K562 (cell line): ENCODE results near the gene PATE4. TPM values are rescaled to one million over a fixed set of nuclear protein-coding genes. Genes with fewer than 3 reads are reported as not detected.

Experiments used
- ATF2 ChIP-seq: sonication (generic); formaldehyde crosslinking; IDR thresholded peaks from 2 replicates; pipeline ENCODE4 v1.8.1; 2022; ENCODE audit warnings: missing genetic modification reagents
- ELK3 ChIP-seq: fragments of 450-650 bp; formaldehyde crosslinking; IDR thresholded peaks from 2 replicates; pipeline ENCODE4 v1.4.0; 2020; ENCODE audit warnings: mild to moderate bottlenecking
- GATAD2B ChIP-seq: fragments of 450-650 bp; IDR thresholded peaks from 2 replicates; pipeline ENCODE4 v1.6.1; 2017; ENCODE audit warnings: mild to moderate bottlenecking, borderline replicate concordance
- HNRNPLL ChIP-seq: fragments of 200-400 bp; formaldehyde crosslinking; IDR thresholded peaks from 2 replicates; pipeline ENCODE4 v1.6.1; 2017; ENCODE audit warnings: low read length, low read depth, mild to moderate bottlenecking; ENCODE audit not compliant: poor library complexity, severe bottlenecking
- HSF4 ChIP-seq: fragments of 250-450 bp; sonication (Bioruptor Pico); IDR thresholded peaks from 2 replicates; pipeline ENCODE4 v2.1.2; 2022; ENCODE audit warnings: mild to moderate bottlenecking, moderate library complexity, borderline replicate concordance
- IRF2 ChIP-seq: sonication (generic); formaldehyde crosslinking; IDR thresholded peaks from 2 replicates; pipeline ENCODE4 v1.8.1; 2022; ENCODE audit warnings: mild to moderate bottlenecking, missing genetic modification reagents
- KDM5B ChIP-seq: fragments of 200-600 bp; sonication (generic); IDR thresholded peaks from 2 replicates; pipeline ENCODE4 v1.6.1; 2012; ENCODE audit warnings: low read depth, mild to moderate bottlenecking, moderate library complexity, low read length, control low read depth, inconsistent platforms; ENCODE audit not compliant: insufficient replicate concordance
- SIRT6 ChIP-seq: IDR thresholded peaks from one replicate; pipeline ENCODE4 v1.6.1; 2012; ENCODE audit warnings: low read depth, mild to moderate bottlenecking, control low read depth, inconsistent platforms, low read length, moderate library complexity
- SMAD4 ChIP-seq: fragments of 250-450 bp; sonication (Bioruptor Pico); conservative IDR thresholded peaks from 2 replicates; pipeline ENCODE4 v1.8.0; 2021; ENCODE audit warnings: inconsistent platforms, mild to moderate bottlenecking, moderate library complexity
- SP1 ChIP-seq: sonication (generic); formaldehyde crosslinking; IDR thresholded peaks from 2 replicates; pipeline ENCODE4 v1.8.1; 2022; ENCODE audit warnings: mild to moderate bottlenecking, missing genetic modification reagents
- SRSF3 ChIP-seq: fragments of 200-400 bp; formaldehyde crosslinking; IDR thresholded peaks from 2 replicates; pipeline ENCODE4 v1.6.1; 2016; ENCODE audit warnings: mild to moderate bottlenecking, low read length, moderate library complexity; ENCODE audit not compliant: insufficient read depth
- TOE1 ChIP-seq, 2 experiments: fragments of 450-650 bp in 1 of 2; sonication (generic) in 1 of 2; formaldehyde crosslinking in 1 of 2; IDR thresholded peaks; 2 replicates each; pipeline versions ENCODE4 v1.7.1 to v1.8.0; 2016 to 2022; ENCODE audit warnings: borderline replicate concordance in 2 of 2, mild to moderate bottlenecking in 2 of 2, antibody characterized with exemption in 1 of 2, inconsistent platforms in 1 of 2, low read depth in 1 of 2, missing genetic modification reagents in 1 of 2, moderate library complexity in 1 of 2
- ZNF133 ChIP-seq: fragments of 250-450 bp; sonication (Bioruptor Pico); IDR thresholded peaks from 2 replicates; pipeline ENCODE4 v1.4.0; 2020; ENCODE audit warnings: mild to moderate bottlenecking
- ZNF76 ChIP-seq: fragments of 250-450 bp; sonication (Bioruptor Pico); IDR thresholded peaks from 2 replicates; pipeline ENCODE4 v1.4.0; 2020; ENCODE audit warnings: mild to moderate bottlenecking, moderate library complexity, borderline replicate concordance
- polyA plus RNA-seq, 8 experiments: library from polyadenylated mRNA; depleted of rRNA in 4 of 8; stranded (reverse) in 5 of 8; unstranded in 3 of 8; fragments of >200 nt; fragmentation: Nextera tagmentation in 2 of 8; fragmentation: Illumina TruSeq in 1 of 8; extraction: Ambion mirVana in 2 of 8; extraction: Trizol in 1 of 8; gene quantifications; 2 replicates each; pipeline versions ENCODE4 v1.2.1 to v1.2.3, GENCODE V29; 2011 to 2014; ENCODE audit warnings: inconsistent platforms in 1 of 8, missing spikeins in 1 of 8
- total RNA-seq, 7 experiments: library from RNA; depleted of rRNA in 6 of 7; stranded (reverse); fragments of >200 nt in 6 of 7; fragmentation: Illumina TruSeq in 2 of 7; extraction: Trizol in 2 of 7; gene quantifications; 2 replicates each; pipeline versions ENCODE4 v1.2.1 to v1.2.3, GENCODE V29; 2011 to 2021; ENCODE audit warnings: low replicate concordance in 1 of 7
- TF ChIP-seq, protein P1 (sequence below): fragments of 450-650 bp; formaldehyde crosslinking; IDR thresholded peaks from 2 replicates; pipeline ENCODE4 v1.4.0; 2020; ENCODE audit warnings: mild to moderate bottlenecking, mixed read lengths
- TF ChIP-seq, protein P2 (sequence below): fragments of 450-650 bp; IDR thresholded peaks from 2 replicates; pipeline ENCODE4 v1.7.0; 2016; ENCODE audit warnings: borderline replicate concordance
- TF ChIP-seq, protein P3 (sequence below): sonication (generic); formaldehyde crosslinking; IDR thresholded peaks from 2 replicates; pipeline ENCODE4 v1.8.0; 2022; ENCODE audit warnings: missing genetic modification reagents, mild to moderate bottlenecking, borderline replicate concordance

The PATE4 gene
- total and polyA plus RNA-seq, 9 of the 15 experiments (the other 6 are each of a cell fraction or from before 2014, with no cell fraction given) = not detected

DNA sequence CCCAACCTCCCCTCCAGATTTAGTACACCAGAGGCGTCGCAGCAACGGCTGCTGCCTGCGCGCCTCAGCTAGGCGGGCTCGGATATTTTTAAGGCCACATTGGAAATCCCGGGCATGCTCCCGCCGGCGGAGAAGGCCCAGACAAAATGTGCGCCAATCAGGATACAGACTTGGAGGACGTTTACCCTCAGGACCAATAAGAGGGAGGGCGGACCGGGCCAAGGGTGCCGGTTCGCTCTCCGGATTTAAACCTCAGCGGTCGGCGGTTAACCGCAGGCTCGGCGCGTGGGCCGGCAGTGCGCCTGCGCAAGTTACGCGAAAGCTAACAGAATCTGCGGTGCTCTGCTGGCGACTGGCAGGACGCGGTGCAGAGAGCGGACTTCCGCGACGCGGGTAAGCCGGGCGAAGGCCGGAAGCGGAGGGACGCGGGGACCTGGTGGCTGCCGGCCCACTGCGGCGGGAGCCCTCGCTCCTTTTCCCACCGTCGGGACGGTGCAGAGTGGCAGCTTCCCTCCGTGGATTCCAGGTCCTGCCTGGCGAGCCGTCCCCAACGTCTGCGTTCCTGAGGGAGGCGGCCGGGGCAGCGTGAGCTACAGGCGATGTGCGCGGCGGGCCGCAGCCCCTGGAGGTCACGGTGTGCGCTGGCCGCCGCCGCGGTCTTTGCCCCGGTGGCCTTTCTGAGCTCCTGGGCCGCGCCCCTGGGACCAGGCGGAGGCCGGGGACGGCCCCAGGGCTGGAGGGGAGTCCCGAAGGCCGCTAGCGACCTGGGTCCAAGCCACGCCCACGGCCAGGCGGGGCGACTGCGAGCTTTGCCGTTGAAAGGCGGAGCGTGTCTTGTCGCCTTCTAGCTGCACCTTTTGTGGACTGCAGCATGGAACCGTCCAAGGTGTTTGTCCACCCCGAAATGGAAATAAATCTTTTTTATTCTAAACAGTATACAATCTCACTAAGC lies 54.5 kb downstream of the PATE4 start, which contains the start of gene HYLS1 (continued):
- TF ChIP-seq ATF2 (CRISPR knock-in tag) (no peak), TOE1 (IDR thresholded peaks at IDR 0.05; ENCODE audit: borderline replicate concordance) (peak; percentile 17; the same call in 1 of the 2 replicates), TOE1 (CRISPR knock-in tag; IDR thresholded peaks at IDR 0.05; ENCODE audit: borderline replicate concordance, low read depth) (no peak), ZNF133 (CRISPR knock-in tag) (no peak), SMAD4 (CRISPR knock-in tag) (peak; percentile 78), ELK3 (no peak), ZNF76 (no peak), SRSF3 (no peak), HSF4 (CRISPR knock-in tag) (no peak), HNRNPLL (peak; percentile 100), IRF2 (CRISPR knock-in tag) (no peak), SP1 (no peak), GATAD2B (no peak), KDM5B (no peak), SIRT6 (no peak)
- TF ChIP-seq, protein P1, sequence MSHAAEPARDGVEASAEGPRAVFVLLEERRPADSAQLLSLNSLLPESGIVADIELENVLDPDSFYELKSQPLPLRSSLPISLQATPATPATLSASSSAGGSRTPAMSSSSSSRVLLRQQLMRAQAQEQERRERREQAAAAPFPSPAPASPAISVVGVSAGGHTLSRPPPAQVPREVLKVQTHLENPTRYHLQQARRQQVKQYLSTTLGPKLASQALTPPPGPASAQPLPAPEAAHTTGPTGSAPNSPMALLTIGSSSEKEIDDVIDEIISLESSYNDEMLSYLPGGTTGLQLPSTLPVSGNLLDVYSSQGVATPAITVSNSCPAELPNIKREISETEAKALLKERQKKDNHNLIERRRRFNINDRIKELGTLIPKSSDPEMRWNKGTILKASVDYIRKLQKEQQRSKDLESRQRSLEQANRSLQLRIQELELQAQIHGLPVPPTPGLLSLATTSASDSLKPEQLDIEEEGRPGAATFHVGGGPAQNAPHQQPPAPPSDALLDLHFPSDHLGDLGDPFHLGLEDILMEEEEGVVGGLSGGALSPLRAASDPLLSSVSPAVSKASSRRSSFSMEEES (CRISPR knock-in tag) = no peak
- TF ChIP-seq, protein P2, sequence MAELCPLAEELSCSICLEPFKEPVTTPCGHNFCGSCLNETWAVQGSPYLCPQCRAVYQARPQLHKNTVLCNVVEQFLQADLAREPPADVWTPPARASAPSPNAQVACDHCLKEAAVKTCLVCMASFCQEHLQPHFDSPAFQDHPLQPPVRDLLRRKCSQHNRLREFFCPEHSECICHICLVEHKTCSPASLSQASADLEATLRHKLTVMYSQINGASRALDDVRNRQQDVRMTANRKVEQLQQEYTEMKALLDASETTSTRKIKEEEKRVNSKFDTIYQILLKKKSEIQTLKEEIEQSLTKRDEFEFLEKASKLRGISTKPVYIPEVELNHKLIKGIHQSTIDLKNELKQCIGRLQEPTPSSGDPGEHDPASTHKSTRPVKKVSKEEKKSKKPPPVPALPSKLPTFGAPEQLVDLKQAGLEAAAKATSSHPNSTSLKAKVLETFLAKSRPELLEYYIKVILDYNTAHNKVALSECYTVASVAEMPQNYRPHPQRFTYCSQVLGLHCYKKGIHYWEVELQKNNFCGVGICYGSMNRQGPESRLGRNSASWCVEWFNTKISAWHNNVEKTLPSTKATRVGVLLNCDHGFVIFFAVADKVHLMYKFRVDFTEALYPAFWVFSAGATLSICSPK = no peak
- TF ChIP-seq, protein P3, sequence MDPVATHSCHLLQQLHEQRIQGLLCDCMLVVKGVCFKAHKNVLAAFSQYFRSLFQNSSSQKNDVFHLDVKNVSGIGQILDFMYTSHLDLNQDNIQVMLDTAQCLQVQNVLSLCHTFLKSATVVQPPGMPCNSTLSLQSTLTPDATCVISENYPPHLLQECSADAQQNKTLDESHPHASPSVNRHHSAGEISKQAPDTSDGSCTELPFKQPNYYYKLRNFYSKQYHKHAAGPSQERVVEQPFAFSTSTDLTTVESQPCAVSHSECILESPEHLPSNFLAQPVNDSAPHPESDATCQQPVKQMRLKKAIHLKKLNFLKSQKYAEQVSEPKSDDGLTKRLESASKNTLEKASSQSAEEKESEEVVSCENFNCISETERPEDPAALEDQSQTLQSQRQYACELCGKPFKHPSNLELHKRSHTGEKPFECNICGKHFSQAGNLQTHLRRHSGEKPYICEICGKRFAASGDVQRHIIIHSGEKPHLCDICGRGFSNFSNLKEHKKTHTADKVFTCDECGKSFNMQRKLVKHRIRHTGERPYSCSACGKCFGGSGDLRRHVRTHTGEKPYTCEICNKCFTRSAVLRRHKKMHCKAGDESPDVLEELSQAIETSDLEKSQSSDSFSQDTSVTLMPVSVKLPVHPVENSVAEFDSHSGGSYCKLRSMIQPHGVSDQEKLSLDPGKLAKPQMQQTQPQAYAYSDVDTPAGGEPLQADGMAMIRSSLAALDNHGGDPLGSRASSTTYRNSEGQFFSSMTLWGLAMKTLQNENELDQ (CRISPR knock-in tag) = no peak
